PC-3 (cell line): ENCODE data around the gene CDC42BPB.

ENCODE experiments used
- CTCF ChIP-seq: fragments of 300-600 bp; sonication (generic); conservative IDR thresholded peaks from 2 replicates; pipeline ENCODE4 v1.5.1; 2017; ENCODE audit warnings: antibody characterized with exemption, low read depth, mild to moderate bottlenecking, low read length
- EZH2 ChIP-seq: fragments of 300-600 bp; sonication (generic); IDR thresholded peaks from one replicate; pipeline ENCODE4 v1.6.1; 2017; ENCODE audit warnings: antibody characterized with exemption, mild to moderate bottlenecking, low read length; ENCODE audit not compliant: unreplicated experiment
- EZH2phosphoT487 ChIP-seq: fragments of 300-600 bp; sonication (generic); IDR thresholded peaks from 2 replicates; pipeline ENCODE4 v1.6.1; 2018; ENCODE audit warnings: mild to moderate bottlenecking, antibody characterized with exemption, low read length, borderline replicate concordance

GRCh38 chr14:103050935-103051334, 6.4 kb downstream of the CDC42BPB start:
- TF ChIP-seq CTCF = no peak
- TF ChIP-seq EZH2phosphoT487 = no peak
- no peak for TF ChIP-seq EZH2
